ENCODE measurements around the gene IPMK.

Gene IPMK

DNA sequence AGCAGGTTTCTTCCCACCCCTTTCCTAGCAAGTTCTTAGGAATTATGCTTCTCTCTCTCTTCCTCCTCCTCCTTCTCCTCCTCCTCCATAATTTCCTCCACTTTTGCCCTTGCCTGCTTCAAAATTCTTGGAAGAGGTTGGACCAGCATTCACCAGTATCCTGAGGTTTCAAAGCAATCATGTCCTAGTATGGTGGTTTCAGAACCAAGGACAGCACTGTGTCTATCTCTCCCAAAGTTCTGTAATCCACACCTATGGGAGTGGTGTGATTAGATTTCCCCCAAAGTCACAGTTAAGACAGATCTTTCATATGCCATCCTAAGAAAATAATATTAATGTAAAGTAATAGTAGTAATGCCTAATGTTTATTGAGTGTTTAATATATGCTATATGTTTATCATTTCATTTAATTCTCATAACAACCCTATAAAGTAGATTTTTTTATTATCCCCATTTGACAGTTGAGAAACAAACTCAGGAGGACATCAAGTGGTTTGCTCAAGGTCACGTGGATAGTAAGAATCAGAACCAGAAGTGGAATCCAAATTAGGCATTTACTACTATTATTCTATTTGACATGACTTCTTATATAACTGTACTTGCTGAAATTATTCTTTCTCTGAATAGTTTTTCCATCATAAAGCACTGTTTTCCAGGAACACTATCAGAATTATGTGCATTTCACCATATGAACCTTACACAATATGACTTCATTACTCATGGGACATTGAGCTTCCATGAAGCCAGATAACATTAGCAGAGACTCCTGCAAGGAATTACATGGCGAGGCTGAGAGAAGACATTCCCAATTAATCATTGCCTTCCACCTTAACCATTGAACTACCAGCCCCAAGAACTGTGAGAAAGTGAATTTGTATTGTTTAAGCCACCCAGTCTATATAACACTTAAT, 91.4 kb downstream of the IPMK start:
- Histone ChIP-seq H3K27me3 (ENCODE audit: insufficient read depth, poor library complexity, severe bottlenecking) (no peaks in the 10 kb centered on the region), H3K27ac (replicated peaks) (no peak overlapping the region), H3K4me3 (replicated peaks; ENCODE audit: insufficient read depth, low read length) (no peak overlapping the region)
- TF ChIP-seq, protein P1, sequence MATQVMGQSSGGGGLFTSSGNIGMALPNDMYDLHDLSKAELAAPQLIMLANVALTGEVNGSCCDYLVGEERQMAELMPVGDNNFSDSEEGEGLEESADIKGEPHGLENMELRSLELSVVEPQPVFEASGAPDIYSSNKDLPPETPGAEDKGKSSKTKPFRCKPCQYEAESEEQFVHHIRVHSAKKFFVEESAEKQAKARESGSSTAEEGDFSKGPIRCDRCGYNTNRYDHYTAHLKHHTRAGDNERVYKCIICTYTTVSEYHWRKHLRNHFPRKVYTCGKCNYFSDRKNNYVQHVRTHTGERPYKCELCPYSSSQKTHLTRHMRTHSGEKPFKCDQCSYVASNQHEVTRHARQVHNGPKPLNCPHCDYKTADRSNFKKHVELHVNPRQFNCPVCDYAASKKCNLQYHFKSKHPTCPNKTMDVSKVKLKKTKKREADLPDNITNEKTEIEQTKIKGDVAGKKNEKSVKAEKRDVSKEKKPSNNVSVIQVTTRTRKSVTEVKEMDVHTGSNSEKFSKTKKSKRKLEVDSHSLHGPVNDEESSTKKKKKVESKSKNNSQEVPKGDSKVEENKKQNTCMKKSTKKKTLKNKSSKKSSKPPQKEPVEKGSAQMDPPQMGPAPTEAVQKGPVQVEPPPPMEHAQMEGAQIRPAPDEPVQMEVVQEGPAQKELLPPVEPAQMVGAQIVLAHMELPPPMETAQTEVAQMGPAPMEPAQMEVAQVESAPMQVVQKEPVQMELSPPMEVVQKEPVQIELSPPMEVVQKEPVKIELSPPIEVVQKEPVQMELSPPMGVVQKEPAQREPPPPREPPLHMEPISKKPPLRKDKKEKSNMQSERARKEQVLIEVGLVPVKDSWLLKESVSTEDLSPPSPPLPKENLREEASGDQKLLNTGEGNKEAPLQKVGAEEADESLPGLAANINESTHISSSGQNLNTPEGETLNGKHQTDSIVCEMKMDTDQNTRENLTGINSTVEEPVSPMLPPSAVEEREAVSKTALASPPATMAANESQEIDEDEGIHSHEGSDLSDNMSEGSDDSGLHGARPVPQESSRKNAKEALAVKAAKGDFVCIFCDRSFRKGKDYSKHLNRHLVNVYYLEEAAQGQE (IDR thresholded peaks at IDR 0.05; ENCODE audit: insufficient replicate concordance, low read depth), result peak; percentile 96
- TF ChIP-seq GABPA (IDR thresholded peaks at IDR 0.05; ENCODE audit: low read depth), result no peak
- DNase-seq (ENCODE audit: low read depth in 1 of 2, low spot score in 1 of 2), result no peak

DNA sequence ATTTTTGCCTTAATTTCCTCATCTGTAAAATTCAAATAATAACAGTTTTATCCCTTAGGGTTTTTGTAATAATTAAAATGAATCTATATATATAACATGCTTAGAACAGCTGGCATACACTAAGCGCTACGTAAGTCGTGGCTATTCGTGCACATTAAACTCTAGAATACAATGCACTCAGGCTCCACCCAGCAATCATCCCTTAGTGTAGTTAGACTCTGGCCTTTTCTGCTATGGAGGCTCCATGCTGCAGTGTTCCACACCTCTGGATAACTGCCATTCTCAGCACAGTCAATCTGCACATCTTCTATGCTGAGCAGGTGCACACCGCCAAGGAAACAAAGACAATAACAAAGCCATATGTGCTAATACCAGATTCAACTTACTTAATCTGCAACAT, 92.9 kb downstream of the IPMK start:
- H3K27ac ChIP-seq (replicated peaks), result no peak overlapping the region
- no peaks in the 10 kb centered on the region for H3K27me3 ChIP-seq (ENCODE audit: insufficient read depth, poor library complexity, severe bottlenecking)
- no peak for DNase-seq (ENCODE audit: low read depth in 1 of 2, low spot score in 1 of 2)
- TF ChIP-seq POLR2AphosphoS5 (IDR thresholded peaks at IDR 0.05; ENCODE audit: low read depth), result no peak
- TF ChIP-seq, protein P1 (IDR thresholded peaks at IDR 0.05; ENCODE audit: insufficient replicate concordance, low read depth), result peak; percentile 12
- H3K4me3 ChIP-seq (replicated peaks; ENCODE audit: insufficient read depth, low read length), result no peak overlapping the region

DNA sequence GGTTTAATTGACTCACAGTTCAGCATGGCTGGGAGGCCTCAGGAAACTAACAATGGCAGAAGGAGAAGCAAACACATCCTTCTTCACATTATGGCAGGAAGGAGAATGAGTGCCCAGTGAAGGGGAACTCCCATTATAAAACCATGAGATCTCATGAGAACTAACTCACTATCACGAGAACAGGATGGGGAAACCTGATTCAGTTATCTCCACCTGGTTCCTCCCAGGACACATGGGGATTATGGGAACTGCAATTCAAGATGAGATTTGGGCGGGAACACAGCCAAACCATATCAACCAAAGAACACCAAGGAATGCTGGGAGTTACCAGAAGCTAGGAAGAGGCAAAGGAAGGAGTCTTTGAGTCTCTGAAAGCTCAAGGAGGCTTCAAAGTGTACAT, 94.3 kb downstream of the IPMK start:
- H3K27me3 ChIP-seq (ENCODE audit: insufficient read depth, poor library complexity, severe bottlenecking), result no peaks in the 10 kb centered on the region
- no peak for DNase-seq (ENCODE audit: low read depth in 1 of 2, low spot score in 1 of 2)
- no peak overlapping the region for H3K4me3 ChIP-seq (replicated peaks; ENCODE audit: insufficient read depth, low read length)
- TF ChIP-seq, protein P1 (IDR thresholded peaks at IDR 0.05; ENCODE audit: insufficient replicate concordance, low read depth), result no peak
- TF ChIP-seq SPI1 (IDR thresholded peaks at IDR 0.05; ENCODE audit: borderline replicate concordance, low read depth), result no peak
- no peak overlapping the region for H3K27ac ChIP-seq (replicated peaks)

DNA sequence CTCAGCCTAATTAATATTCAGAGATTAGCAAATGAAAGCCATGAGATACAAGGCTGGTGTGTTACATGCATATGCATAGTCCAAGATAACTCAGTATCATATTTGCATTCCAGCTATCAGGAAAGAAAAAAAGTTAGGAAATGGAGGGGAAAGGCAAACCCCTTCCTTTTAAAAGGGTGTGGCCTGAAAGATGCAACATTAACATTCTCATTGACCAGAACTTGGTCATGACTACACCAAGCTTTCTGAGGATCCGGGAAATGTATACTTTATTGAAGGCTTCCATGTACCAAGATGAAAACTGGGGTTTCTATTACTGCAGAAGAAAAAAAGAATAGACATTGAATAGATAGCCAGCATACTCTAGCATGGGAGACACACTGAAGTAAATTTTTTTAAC, 96.5 kb downstream of the IPMK start:
- Histone ChIP-seq H3K27ac (replicated peaks) (no peak overlapping the region), H3K27me3 (ENCODE audit: insufficient read depth, poor library complexity, severe bottlenecking) (no peaks in the 10 kb centered on the region), H3K4me3 (replicated peaks; ENCODE audit: insufficient read depth, low read length) (no peak overlapping the region)
- TF ChIP-seq SPI1 (IDR thresholded peaks at IDR 0.05; ENCODE audit: borderline replicate concordance, low read depth), result no peak
- no peak for TF ChIP-seq POLR2AphosphoS5 (IDR thresholded peaks at IDR 0.05; ENCODE audit: low read depth)
- TF ChIP-seq, protein P2, sequence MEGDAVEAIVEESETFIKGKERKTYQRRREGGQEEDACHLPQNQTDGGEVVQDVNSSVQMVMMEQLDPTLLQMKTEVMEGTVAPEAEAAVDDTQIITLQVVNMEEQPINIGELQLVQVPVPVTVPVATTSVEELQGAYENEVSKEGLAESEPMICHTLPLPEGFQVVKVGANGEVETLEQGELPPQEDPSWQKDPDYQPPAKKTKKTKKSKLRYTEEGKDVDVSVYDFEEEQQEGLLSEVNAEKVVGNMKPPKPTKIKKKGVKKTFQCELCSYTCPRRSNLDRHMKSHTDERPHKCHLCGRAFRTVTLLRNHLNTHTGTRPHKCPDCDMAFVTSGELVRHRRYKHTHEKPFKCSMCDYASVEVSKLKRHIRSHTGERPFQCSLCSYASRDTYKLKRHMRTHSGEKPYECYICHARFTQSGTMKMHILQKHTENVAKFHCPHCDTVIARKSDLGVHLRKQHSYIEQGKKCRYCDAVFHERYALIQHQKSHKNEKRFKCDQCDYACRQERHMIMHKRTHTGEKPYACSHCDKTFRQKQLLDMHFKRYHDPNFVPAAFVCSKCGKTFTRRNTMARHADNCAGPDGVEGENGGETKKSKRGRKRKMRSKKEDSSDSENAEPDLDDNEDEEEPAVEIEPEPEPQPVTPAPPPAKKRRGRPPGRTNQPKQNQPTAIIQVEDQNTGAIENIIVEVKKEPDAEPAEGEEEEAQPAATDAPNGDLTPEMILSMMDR (IDR thresholded peaks at IDR 0.05; ENCODE audit: insufficient read depth, low read length), result no peak
- TF ChIP-seq, protein P1 (IDR thresholded peaks at IDR 0.05; ENCODE audit: insufficient replicate concordance, low read depth), result no peak
- no peak for TF ChIP-seq GABPA (IDR thresholded peaks at IDR 0.05; ENCODE audit: low read depth)
- no peak for DNase-seq (ENCODE audit: low read depth in 1 of 2, low spot score in 1 of 2)
